Astrocyte of the cerebellum (primary cell): ENCODE measurements around the gene KIRREL3.

Source experiments
- DNase-seq: peaks from one replicate; pipeline ENCODE4 v3.0.0-alpha.2; 2011; ENCODE audit warnings: low read depth
- H3K4me3 ChIP-seq: 2 replicates; pipeline ENCODE4 v1.5.1; 2011; ENCODE audit warnings: mild to moderate bottlenecking, low read depth, low read length, moderate library complexity
- CTCF ChIP-seq: IDR thresholded peaks from 2 replicates; pipeline ENCODE4 v1.5.1; 2012; ENCODE audit warnings: low read length, low read depth, moderate library complexity, mild to moderate bottlenecking; ENCODE audit errors: missing control alignments
- in situ Hi-C: cut with HindIII; loops from 2 replicates; pipeline ENCODE4 v1.10.0; 2017; ENCODE audit warnings: low sequenced_read_pairs

Gene KIRREL3

GRCh38 chr11:126431401-126432064 is 569.0 kb downstream of the KIRREL3 start:
- no peak overlapping the region for H3K4me3 ChIP-seq
- TF ChIP-seq CTCF = no peak
- peak; percentile 34 for DNase-seq
- in situ Hi-C loops = no loop called here

- in situ Hi-C loops = no loop called here
- H3K4me3 ChIP-seq = no peak overlapping the region
- no peak for DNase-seq
- TF ChIP-seq CTCF = no peak
Measured at GRCh38 chr11:126430581-126431335, 569.8 kb downstream of the KIRREL3 start.

- no peak for TF ChIP-seq CTCF
- H3K4me3 ChIP-seq = no peak overlapping the region
- no peak for DNase-seq
- in situ Hi-C loops = loop anchor here (5.0 kb wide), 1 partner anchor 40 kb away; no protein-coding TSS in a partner anchor
Measured at GRCh38 chr11:126426820-126427749, 573.5 kb downstream of the KIRREL3 start.

- no peak for DNase-seq
- H3K4me3 ChIP-seq = no peak overlapping the region
- in situ Hi-C loops = loop anchor here (5.0 kb wide), 1 partner anchor 41 kb away; no protein-coding TSS in a partner anchor
- no peak for TF ChIP-seq CTCF
Measured at GRCh38 chr11:126426106-126426505, 574.5 kb downstream of the KIRREL3 start.

- in situ Hi-C loops = loop anchor here (5.0 kb wide), 1 partner anchor 43 kb away; no protein-coding TSS in a partner anchor
- H3K4me3 ChIP-seq = no peak overlapping the region
- DNase-seq = no peak
- no peak for TF ChIP-seq CTCF
Measured at GRCh38 chr11:126424471-126425039, 576.0 kb downstream of the KIRREL3 start.

- no peak for TF ChIP-seq CTCF
- no peak for DNase-seq
- in situ Hi-C loops = no loop called here
- no peak overlapping the region for H3K4me3 ChIP-seq
Measured at GRCh38 chr11:126423743-126424142, 576.8 kb downstream of the KIRREL3 start.
